Measurements from ENCODE around the gene NDUFA3.
A peak's percentile ranks its signal among the peaks of the same experiment; 100 is the strongest.

Gene NDUFA3

DNA sequence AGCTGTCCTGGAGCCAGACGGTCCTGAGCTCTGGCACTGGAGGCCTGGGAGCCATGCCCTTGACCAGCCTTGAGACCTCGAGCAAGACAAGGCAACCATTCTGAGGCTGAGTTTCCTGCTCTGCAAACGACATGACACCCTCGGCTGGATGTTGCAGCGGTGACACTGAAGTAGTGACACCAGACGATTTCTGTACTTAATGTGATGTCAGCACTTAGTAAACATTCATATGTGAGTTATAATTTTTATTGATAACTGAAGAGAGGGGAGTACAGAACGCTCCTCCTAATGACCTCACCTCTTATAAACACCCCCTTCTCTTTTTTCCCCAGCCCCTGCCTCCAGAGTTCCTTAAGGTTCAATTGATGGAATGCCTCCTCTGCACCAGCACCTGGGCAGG is 5.8 kb downstream of the NDUFA3 start:
- no peak for DNase-seq

DNA sequence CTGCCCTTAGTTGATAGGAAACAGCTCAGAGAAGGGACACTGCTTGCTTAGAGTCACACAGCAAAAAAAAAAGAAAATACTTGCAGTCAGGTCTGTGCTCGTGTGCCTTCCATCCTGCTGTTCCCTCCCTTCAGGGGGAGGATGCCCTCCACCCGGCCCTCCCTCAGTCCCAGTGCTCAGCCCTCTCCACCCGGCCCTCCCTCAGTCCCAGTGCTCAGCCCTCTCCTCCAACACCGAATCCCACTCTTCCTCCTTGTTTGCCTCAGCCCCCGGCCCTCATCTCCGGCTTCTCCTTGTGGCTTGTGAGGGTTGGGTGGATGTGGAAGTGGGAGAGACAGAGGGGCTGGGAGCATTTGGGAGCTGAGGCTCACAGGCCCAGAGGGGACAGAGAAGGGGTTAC is 7.0 kb downstream of the NDUFA3 start:
- DNase-seq, result no peak

DNA sequence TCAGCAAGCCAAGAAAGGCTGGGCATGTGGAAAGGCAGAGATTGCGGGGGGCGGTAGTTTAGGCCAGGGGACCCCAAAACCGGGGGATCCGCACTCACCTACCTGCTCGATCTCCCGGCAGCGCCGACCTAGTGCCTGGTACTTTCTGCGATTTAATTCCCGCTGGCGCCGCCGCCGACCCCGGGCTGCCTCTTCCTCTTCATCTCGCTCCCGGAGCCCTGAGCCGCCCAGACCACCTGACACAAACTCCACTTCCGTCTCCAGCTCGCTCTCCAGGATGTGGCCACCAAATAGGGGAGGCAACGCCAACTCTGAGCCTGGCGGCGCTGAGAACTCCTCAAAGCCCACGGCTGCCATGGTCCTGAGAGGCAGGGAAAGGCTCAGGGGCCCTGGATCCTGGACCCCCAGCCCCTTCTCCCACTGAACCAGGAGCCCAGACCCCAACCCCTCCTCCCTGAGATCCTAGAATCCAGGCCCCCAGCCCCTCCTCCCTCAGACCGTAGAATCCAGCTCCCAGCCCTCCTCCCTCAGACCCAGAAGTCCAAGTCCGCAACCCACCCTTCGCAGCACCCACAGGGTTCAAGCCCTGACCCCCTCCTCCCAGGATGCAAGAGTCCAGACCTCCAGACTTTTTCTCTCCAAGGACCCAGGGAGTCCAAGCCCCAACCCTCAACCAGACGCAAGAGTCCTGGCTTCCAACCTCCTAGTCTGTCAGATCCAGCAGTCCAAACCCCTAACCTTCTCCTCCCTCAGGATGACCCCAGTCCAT is 11.9 kb downstream of the NDUFA3 start:
- peak in 3 of 5 experiments; percentile 46 to 83 (median 55) for DNase-seq

DNA sequence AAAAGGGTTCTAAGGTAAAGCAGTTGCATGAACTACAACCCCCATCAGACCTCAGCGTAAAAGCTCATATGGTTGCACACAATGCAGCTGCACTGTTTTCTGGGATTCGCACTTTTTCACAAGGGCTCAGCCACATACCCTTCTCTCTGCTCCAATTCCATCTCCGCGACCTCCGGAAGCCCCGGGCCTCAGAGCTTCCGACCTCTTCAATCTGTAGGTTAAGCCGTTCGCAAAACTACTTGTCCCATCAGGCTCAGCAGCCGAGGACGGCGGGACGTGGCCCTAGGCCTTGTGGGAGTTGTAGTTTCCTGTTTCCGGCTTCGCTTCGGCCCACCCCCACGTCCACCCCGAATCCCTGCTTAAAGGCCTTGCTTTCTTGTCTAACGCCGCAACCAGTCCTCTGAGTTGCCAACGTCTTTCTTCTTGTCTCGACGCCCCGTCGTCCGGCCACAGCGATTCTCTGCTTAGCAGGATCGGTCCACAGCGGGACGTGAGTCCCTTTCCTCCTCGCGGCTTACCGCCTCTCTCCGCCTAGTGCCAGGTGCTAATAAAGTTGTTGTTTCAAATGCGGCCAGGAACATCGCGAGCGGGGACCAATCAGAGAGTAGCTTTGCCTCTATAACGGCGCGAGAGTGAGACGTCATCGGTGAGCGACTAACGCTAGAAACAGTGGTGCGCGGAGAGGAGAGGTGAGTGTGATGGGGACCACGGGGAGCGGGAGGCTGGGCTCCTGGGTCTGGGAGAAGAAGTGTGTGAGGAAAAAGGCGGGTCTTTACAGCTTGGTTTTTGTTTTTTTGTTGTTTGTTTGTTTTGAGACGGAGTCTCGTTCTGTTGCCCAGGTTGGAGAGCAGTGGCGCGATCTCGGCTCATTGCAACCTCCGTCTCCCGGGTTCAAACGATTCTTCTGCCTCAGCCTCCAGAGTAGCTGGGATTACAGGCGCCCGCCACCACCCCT is 12.7 kb downstream of the NDUFA3 start, which contains the start of the genes PRPF31 and TFPT:
Gene PRPF31 (plus strand): TSS at position 646 of the 955 bp plus-strand sequence. CDS start 2,525 bp downstream, outside the sequence.
Gene TFPT (minus strand): TSS at position 549 of the 955 bp plus-strand sequence. CDS start 388 bp downstream, at position 161.
- DNase-seq, result peak; percentile 76 to 99 (median 94)

DNA sequence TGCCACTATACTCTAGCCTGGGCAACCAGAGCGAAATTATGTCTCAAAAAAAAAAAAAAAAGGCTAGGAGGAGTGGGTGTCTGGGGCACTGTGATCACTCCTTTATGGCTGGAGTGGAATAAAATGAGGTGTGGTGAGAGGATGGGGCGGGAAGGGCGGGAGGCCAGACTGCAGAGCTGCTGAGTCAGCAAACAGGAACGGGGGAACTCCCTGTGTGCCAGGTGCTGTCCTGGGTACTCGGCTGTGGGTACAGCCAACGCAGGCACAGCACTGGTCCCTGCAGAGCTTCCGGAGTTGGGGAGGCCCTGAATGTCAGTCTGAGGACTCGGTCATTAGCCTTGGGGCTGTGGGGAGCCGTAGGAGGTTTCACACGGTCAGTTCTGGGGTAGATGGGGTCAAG is 18.6 kb downstream of the NDUFA3 start:
- no peak for DNase-seq

DNA sequence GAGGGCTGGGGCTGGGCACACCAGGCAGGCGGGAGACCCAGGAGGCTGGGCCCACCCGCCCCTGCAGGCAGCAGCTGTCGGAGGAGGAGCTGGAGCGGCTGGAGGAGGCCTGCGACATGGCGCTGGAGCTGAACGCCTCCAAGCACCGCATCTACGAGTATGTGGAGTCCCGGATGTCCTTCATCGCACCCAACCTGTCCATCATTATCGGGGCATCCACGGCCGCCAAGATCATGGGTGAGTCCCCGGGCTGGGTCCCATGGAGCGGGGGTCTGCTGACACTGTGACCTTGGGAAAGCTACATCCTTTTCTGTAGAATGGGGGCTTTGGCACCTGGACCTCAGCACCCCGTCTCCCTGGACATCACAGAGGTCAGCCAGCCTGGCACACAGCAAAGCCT is 21.0 kb downstream of the NDUFA3 start:
- no peak for DNase-seq

DNA sequence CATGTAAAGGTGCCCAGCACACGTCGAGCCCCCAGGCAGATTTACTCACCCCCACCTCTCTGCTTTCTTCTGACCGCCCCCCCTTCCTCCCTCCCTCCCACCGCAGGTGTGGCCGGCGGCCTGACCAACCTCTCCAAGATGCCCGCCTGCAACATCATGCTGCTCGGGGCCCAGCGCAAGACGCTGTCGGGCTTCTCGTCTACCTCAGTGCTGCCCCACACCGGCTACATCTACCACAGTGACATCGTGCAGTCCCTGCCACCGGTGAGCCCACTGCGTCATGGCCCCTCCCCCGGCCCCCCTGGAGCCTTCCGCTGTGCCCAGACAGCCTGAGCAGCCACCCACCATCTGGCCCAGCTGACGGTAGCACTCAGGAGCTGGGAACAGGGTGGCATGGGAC is 21.7 kb downstream of the NDUFA3 start:
- no peak for DNase-seq

DNA sequence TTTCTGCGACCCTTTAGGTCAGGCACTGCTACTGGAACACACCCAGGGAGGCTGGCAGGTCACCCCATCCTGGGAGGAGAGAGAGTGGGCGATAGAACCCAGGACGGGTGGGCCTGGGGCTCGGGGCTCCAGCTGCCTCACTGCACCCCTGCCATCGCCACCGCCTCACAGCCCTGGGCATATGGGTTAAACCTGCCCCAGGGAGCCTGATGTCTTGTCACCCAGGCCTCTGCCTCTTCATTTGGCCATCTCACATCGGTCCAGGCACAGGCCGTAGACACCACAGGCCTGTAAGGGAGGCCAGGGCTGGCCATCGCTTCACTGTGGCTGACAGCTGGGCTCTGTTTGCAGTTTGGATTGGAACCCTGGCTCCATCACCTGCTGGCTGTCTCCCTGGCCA is 23.1 kb downstream of the NDUFA3 start:
- no peak for DNase-seq

DNA sequence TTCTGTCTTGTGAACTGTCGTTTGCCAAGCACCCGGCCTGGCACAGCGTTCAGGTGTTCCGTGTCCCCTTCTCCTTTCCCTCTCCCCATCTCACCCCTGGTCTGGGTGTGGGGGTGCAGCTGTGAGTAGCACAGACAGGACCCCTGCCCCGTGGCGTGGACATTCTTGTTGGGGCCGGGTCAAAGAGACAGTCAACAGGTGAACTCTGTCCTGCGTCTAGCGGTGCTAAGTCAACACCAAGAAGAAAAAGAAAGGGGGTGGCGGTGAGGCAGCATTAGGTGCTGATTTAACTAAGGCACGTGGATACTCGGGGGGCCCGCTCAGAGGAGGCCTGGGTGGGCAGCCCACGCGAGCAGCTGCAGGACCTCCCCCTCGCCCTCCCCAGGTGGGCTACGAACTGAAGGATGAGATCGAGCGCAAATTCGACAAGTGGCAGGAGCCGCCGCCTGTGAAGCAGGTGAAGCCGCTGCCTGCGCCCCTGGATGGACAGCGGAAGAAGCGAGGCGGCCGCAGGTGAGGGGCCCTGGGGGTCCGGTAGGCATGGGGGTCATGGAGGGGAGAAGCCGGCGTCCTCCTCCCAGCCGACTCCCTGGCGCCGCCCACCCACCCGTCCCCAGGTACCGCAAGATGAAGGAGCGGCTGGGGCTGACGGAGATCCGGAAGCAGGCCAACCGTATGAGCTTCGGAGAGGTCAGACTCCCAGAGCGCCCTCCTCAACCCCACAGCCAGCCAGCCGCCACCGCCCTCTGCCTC is 25.2 kb downstream of the NDUFA3 start:
- DNase-seq, result no peak

DNA sequence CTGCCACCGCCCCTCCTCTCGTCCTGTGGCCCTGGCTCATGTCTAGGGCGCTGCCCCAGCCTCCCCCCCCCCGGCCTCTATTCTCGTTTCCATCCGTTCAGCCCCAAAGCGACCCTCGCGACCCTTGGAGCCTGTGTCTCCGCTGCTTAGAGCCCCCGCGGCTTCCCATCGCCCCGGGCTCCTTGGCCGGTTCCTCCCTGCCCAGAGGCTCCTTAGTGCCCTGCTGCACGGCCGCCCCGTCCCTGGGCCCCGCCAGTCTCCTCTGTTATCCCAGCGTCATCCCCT is 25.7 kb downstream of the NDUFA3 start:
- DNase-seq, result no peak

DNA sequence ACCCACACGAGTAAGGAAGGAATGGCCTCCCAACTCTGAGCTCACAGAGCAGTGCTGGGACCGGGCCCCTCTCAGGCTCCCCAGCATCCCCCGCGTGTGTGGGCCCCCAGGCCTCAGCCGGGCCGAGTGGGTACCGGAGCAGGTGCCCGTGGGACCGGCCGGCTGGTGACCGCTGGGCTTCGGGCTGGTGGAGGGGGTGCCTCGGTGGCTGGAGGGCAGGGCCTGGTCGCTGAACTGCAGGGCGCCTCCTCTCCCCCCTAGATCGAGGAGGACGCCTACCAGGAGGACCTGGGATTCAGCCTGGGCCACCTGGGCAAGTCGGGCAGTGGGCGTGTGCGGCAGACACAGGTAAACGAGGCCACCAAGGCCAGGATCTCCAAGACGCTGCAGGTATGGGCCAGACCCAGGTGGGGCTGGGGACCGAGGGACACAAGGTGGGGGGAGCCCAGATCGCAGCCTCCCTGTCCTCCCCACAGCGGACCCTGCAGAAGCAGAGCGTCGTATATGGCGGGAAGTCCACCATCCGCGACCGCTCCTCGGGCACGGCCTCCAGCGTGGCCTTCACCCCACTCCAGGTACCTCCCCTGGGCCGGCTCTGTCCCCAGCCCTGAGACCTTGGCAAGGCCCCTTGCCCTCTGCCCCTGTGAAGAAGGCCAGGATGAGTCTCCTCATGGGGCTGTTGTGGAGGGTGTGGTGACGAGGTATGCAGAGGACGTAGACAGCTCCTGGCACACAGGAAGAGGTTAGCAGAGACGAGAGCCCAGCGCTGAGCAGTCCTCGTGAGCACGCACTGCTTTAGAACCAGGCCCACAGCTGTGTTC is 26.4 kb downstream of the NDUFA3 start:
- DNase-seq, result no peak

DNA sequence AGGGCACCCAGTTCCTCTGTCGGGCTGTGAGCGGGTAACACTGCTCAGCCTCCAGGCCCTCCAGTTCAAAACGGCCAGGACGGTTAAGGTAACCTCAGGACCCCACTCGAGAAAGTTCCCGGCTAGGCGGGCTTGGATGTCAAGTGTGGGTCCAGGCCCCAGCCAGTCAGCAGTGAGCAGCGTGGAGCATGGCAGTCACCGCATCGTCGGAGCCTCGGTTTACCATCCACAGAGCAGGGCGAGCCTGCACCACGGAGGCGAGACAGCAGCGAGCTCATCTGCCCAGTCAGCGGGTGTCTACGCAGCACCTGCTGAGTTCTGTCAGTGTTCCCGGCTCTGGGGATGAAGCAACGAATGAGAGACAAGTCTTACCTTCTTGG is 27.0 kb downstream of the NDUFA3 start:
- DNase-seq, result no peak

DNA sequence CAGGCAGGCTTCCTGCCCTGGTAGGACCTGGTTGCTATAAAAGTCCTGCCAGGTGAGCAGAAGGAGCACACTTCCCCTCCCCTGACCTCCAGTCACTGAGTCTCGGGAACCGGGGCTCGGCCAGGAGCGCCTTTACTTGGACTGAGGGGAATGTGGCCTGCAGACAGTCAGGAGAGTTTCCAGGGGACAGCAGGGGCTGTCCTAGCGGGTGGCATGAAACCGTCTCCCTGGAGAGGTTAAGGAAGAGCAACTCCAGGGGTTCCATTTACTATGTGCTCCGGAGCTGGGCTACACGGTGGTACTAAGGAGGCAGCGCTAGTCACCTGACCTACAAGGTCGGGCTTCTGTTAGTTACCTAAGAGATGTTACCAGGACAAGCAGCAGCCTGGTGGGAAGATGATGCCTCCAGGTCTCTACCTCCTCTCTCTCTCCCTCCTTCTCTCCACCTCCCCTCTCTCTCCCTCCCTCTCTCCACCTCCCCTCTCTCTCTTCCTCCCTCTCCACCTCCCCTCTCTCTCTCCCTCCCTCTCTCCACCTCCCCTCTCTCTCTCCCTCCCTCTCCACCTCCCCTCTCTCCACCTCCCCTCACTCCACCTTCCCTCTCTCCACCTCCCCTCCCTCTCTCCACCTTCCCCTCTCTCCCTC is 30.8 kb downstream of the NDUFA3 start:
- DNase-seq, result peak in 1 of 5 experiments; percentile 57

DNA sequence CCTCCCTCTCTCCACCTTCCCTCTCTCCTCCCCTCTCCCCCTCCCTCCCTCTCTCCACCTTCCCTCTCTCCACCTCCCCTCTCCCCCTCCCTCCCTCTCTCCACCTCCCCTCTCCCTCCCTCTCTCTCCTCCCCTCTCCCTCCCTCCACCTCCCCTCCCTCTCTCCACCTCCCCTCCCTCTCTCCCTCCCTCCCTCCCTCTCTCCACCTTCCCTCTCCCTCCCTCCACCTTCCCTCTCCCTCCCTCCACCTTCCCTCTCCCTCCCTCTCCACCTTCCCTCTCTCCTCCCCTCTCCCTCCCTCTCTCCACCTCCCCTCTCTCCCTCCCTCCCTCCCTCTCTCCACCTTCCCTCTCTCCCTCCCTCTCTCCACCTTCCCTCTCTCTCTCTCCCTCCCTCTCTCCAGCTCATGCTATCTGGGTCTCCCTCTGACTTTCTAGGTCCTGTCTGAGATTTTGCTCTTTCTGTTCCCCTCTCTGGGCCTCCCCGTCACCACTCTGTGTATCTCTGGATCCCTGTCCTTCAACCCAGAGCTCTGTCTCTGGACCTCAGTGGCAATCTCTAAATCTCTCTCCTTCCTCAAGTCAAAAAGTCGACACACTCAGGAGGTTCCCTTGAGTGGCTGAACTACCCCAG is 31.4 kb downstream of the NDUFA3 start:
- no peak for DNase-seq

DNA sequence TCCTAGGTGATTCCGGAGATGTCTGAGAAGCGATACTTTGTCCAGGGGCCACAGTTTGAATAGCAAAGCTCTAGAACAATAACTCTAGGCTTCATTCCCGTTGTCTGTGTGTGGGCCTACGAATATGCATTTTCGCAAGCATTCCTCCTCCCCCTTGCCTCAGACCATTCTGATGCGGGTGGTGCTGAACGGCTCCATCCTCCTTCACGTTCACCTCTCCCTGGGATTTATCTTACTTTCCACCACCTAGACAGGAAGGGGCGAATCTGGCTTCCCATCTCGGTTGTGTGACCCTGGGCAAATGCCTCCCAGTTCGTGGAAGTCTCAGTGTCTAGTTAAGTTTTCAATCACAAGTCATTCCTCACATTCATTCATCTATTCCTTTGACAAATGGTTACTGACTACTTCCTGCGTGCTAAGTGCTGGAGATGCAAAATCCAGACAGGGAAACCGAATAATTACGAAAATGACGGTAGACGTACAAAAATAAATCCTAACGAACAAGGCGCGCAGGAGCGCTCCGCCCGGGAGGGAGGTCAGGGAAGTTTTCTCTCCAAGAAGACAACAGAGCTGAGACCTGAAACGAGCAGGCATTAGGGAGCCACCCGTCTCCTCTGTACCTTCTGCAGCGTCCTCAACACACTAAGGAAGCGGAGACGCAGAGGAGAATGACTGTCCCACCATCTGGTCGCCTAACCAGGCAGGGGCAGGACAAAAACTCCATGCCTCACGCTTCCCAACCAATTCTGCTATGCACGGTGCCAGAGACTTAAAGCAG is 33.6 kb downstream of the NDUFA3 start:
- no peak for DNase-seq

DNA sequence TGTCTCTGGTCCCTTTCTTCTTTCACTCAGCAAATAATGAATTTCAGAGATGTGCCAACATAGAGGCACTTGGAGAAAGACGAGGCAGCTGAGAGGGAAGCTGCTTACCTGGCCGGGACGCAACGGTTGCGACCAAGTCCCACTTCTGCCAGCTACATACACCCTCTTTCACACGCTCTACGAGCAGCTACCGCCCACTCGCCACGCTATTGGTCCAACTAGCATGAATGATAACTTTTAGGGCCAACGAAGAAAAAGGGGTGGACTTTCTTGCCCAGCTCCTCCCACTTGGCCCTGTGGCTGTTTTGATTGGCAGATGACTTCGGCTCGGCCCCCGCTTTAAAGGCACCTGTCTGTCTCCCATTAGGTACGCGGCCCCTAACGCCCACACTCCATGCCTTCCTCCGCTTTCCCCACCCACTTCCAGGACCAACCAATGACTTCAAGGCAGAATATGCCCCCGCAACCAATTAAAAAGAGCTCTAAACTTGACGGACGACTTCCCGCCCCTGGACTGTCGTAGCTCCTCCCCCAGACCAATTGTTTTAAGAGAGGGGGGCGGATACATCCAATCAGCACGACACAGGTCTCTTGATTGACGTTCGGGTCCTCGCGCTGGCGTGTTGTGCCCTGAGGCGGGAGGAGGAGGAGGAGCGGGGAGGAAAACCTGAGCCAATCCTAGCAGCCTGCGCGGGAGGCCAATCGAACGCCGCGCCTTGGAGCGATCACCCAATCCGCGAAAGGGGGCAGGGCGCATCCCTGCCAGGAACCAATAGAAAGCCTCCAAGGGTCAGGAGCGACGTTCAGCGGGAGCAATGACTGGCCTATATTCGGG is 34.4 kb downstream of the NDUFA3 start:
- DNase-seq, result peak; percentile 96 to 100 (median 99)

DNA sequence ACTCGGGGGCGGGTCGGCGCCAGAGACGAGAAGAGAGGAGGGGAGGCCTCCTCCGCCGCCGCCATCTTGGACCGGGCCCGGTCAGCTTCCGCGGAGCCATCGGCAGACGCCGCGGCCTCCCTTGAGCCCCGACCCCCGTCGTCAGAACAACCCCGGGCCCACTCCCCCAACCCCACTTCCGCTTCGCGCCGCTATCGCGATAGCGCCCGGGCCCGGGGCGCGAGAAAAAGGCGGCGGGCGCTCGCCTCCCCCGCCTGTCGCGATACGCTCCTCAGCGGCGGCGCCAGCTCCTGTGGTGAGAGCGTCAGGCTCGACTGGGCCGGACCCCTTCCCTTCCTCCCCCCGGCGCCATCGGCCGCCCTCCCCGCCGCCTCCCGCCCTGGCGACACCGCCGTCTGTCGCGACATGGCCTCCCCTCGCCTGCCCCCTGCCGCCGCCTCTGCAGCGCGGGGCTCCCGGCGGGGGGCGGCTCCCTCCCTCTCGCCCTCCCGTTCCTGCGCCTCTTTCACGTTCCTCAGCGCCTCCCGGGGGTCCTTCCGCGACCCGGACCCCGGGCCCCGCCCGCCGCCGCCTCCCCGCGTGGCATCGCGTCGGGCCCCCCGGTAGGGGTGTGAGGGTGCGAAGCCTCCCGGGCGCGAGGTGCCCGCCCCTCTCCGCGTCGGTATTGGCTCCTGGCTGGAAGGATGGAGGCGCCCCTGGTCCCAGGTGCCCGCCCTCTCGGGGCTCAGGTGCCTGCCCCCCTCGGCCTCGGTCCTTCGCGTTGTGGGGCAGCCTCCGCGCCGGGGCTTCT is 35.2 kb downstream of the NDUFA3 start, which contains the start of gene CNOT3:
Gene CNOT3 (plus strand): TSS at position 64 of the 790 bp plus-strand sequence. CDS start 5,217 bp downstream, outside the sequence.
- DNase-seq, result peak in 4 of 5 experiments; percentile 17 to 55 (median 42)
